HL-60/S4 treated with retinoic acid at 250 ng/mL for 4 days and 3 days (cell line): ENCODE data around the gene PTPRN.
"Not testable (repeated sequence)": the region's sequence is repeated elsewhere in the genome, so short reads cannot be mapped to it uniquely, and the experiment has no call there.

Experiments
- in situ Hi-C: fragments of 300-500 bp; cut with MboI; formaldehyde crosslinking; loops from 2 replicates; pipeline ENCODE4 v1.7.0; 2022; ENCODE audit warnings: low sequenced_read_pairs

Gene PTPRN

DNA sequence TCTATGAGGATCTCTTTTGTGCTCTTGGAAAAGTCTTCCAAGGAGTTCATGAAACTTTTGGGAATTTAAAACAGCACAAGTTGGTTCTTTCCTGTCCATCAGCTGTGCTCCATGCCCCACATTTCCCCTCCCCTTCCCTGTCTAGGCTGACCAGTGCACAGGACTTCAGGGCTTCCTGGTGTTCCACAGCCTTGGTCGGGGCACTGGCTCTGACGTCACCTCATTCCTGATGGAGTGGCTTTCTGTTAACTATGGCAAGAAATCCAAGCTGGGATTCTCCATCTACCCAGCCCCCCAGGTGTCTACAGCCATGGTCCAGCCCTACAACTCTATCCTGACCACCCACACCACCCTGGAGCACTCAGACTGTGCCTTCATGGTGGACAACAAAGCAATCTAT is 38.2 kb downstream of the PTPRN start:
- in situ Hi-C loops: no loop called here

- in situ Hi-C loops: no loop called here
Measured at GRCh38 chr2:219270055-219270372, 39.2 kb downstream of the PTPRN start.

DNA sequence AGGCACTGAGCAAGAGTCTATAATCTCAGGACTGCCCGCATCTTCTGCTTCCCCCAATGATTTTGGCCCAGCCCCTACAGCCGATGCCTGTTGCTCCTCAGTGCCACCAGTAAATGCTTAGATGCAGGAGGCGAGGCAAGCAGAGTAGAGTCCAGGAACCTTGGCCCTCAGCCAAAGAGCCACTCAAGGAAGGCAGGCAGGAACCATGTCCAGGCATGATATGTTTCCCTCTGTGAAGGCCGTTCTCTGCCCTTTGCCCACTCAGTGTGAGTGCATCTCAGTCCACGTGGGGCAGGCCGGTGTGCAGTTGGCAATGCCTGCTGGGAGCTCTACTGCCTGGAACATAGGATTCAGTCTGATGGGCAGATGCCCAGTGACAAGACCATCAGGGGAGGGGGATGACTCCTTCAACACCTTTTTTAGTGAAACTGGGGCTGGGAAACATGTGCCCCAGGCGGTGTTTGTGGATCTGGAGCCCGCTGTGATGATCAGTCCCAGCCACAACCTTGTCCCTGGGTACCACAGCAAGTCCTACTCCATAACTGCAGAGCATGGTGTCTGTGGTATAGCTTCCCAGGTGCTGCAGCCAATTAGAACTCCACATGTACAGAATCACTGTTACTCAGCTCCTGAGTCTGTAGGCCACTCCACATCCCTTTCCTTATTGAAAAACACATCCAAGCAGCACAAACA is 39.7 kb downstream of the PTPRN start:
- in situ Hi-C loops: no loop called here

DNA sequence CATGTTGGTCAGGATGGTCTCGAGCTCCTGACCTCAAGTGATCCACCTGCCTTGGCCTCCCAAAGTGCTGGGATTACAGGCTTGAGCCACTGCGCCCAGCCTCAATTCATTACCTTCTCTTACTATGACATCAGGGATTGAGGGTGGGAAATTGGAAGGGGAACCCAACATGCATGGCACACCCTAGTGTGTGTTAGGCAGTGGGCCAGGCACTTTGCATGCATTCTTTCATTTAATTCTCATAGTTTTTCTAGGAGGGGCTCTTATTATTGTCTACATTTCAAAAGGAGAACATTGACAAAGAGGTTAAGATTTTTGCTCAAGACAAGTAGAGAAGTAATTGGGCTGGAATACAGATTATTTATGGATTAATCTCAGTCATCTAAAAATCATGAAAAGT is 40.9 kb downstream of the PTPRN start:
- in situ Hi-C loops: no loop called here

GRCh38 chr2:219266886-219267285 is 42.3 kb downstream of the PTPRN start:
- in situ Hi-C loops: no loop called here

DNA sequence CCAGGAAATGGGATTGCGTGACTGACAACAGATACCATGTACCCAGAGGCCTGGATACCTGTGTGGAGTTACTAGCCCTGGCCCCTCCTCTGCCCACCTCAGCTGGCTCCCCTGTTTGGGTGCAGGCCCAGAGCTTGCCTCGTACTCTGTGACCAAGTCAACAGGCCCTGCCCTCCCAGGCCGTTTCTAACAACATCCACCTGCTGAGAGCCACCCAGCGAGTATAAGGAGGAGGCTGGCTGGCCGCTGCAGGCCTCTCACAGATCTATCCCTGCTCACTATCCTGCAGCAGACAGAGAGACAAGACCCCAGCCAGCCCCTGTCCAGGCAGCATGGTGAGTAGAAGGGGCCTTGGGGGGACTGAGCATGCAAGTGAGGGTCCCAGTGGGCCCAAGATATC is 43.0 kb downstream of the PTPRN start:
- in situ Hi-C loops: no loop called here

- in situ Hi-C loops: no loop called here
Measured at GRCh38 chr2:219261024-219261855, 48.0 kb downstream of the PTPRN start.

DNA sequence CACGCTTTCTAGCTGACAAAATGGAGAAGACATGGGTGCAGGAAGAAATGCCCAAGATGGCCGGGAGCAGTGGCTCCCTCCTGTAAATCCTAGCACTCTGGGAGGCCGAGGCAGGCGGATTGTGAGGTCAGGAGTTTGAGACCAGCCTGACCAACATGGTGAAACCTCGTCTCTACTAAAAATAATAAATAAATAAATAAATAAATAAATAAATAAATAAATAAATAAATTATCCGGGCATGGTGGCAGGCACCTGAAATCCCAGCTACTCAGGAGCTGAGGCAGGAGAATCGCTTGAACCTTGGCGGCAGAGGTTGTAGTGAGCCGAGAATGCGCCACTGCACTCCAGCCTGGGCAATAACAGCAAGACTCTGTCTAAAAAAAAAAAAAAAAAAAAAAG is 50.3 kb downstream of the PTPRN start:
- in situ Hi-C loops: not testable (repeated sequence)

- in situ Hi-C loops: no loop called here
Measured at GRCh38 chr2:219254590-219255201, 54.5 kb downstream of the PTPRN start.

DNA sequence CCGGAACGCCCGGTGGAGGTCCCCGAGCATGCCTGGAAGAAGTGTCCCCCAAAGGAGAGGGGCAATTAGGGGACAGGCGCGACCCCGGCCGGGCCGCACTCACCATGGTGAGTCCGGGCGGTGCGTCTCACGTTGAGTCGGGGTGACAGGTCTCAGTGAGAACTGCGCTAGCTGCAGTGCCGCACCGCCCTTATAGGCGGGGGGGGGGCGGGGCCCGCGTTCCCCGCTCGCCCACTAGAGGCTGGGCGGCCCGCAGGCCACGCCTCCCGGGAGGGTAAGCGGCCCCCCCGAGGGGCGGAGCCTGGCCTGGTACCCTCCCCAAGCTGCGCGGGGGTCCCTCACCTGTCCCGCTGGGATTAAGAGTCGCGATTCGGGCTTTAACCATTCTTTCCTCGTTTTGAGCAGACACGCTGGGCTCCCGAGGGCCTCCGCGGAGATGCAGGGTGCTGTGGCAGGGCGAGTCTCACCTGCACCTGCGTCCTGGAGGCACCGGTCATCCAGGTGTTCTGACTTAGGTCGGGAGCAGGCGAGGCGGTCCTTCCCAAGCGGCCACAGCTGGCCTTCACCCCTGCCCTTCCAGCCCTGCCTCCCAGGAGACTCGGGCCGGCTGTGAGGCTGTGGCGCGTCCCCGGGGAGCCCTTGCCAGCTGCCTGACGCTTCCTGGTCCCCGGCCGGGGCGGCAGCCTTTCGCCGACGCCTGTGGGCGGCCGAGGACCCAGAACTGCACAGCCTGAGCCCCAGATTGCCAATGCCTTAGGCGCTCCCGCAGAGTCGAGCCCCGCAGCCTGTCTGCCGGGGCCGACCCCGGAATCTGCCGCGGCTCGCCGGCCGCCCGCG is 55.2 kb downstream of the PTPRN start, which contains the start of gene TUBA4A:
Gene TUBA4A (minus strand): TSS at position 166 of the 837 bp plus-strand sequence. CDS start 60 bp downstream, at position 106.
- in situ Hi-C loops: no loop called here

DNA sequence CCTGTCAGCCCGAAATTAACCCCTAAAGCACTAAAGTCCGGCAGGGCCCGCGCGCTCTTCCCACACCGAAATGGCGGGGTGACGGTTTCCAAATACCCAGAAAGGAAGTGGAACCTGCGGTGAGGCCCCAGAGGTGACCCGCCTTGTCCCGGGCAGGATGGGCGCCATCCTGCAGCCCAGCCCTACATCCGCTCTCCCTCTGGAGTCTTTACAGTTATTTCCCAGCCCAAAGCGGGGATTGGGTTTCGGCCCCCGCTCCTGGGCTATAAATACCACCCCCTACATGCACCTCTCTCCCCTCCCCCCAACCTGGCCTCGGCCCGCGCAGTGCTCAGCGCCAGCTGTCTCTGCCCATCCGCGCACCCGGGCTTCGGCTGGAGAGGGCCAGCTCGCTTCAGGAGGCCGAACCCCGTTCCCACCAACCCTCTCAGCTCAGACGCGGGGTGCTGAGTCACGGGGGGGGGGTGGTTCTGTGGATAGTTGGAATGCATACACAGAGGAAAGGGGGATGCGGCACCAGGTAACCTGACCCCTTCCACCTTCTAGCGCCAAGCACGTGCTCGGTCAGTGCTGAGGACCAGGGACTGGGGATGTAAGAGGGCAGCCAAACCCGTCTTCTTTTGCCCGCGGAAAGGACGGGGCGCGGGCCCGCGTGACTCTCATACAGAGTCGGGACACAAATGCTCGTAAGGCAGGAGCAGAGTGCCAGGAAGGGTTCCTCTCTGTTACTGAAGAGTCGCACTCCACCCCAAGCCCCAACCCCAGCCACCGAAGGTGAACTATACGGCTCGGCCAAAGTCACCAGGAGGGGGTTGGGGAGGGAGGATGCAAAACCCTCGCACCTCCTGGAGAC is 56.1 kb downstream of the PTPRN start, which contains the start of gene TUBA4B:
Gene TUBA4B (plus strand): TSS at position 344 of the 853 bp plus-strand sequence. CDS start 165 bp downstream, at position 509.
- in situ Hi-C loops: no loop called here

DNA sequence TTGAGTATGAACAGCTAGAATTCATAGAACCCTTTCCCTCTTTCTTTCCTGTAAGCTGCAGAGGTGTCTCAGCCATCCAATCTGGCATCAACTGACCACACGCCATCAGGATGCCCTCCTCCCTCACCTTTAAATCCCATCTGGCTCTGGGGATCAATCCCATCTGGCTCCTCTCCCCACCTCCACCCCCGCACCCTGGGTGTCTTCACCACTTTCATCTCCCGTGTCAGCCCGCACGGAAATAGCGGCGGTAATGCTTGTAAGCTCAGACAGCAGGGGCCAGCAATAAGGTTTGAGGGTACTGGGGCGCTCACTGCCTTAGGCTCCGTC is 56.7 kb downstream of the PTPRN start:
- in situ Hi-C loops: no loop called here

GRCh38 chr2:219252084-219252483 is 57.1 kb downstream of the PTPRN start:
- in situ Hi-C loops: no loop called here

- in situ Hi-C loops: no loop called here
Measured at GRCh38 chr2:219251656-219252055, 57.5 kb downstream of the PTPRN start.

- in situ Hi-C loops: no loop called here
Measured at GRCh38 chr2:219250049-219250781, 59.0 kb downstream of the PTPRN start.

GRCh38 chr2:219249203-219249980 is 59.8 kb downstream of the PTPRN start:
- in situ Hi-C loops: no loop called here

DNA sequence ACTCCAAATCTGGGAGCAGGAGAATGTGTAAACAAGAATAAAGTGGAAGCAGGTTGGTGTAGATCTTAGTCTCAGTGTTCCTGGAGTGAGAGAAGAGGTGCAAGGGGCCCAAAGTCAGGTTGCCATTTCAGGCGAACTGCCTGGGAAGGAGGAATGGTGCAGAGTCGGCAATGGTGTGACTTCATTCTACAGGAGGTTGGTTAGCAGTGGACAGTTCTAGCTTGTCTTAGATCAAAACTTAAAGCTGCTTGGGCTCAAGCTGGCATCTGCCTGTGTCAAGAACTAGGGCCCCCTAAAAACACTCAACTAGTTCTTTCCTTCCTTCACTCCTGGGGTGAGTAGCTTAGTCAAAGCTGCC is 60.4 kb downstream of the PTPRN start:
- in situ Hi-C loops: no loop called here

DNA sequence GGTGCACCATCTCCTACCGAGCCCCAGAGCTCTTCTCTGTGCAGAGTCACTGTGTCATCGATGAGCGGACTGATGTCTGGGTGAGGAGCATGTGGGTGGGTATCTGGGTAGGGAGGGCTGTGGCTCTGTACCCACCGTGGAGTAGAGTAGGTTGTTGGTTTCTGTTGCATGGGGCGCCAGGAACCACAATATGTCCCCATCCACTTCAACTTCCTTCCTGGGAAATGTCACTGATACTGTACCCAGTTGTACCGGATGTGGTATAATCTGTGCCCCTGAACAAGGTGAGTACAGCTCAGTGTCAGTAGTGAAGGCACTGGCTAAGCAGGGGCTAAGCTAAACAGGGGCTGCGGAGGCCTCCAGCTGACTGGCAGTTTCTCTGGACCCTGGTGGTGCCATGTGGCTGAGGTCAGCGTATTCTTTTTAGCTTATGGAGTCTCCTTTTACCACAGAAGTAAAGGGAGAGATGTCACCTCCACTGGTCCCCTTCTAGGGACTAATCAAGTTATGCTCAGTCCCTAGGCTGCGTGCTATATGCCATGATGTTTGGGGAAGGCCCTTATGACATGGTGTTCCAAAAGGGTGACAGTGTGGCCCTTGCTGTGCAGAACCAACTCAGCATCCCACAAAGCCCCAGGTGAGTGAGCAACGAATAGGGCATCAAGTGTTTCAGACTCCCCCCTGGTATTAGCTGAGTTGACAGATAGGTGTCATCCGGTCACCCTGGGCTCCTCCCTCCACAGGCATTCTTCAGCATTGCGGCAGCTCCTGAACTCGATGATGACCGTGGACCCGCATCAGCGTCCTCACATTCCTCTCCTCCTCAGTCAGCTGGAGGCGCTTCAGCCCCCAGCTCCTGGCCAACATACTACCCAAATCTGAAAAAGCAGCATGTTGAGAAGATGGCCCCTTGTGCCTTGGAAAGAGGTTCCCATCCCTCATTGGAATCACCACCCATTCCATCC is 61.2 kb downstream of the PTPRN start:
- in situ Hi-C loops: no loop called here
